ENCODE results near the gene GDPD3. TPM values are rescaled to one million over a fixed set of nuclear protein-coding genes. Genes with fewer than 3 reads are reported as not detected.

The GDPD3 gene
- total and polyA plus RNA-seq, 2 of the 13 experiments (the other 11 are each of a cell fraction or from before 2014, with no cell fraction given): 18.7 to 20.6 TPM

- TF ChIP-seq FOXP4 (CRISPR knock-in tag; IDR thresholded peaks at IDR 0.05): peak; percentile 92
- TF ChIP-seq HOMEZ (CRISPR knock-in tag; IDR thresholded peaks at IDR 0.05; ENCODE audit: low read depth): 0 out of 2 replicates have a peak, but pooled peaks have one; percentile 33
- no peak for TF ChIP-seq ARID2 (CRISPR knock-in tag; IDR thresholded peaks at IDR 0.05; ENCODE audit: borderline replicate concordance)
- no peak for TF ChIP-seq ZNF672 (CRISPR knock-in tag; IDR thresholded peaks at IDR 0.05)
- peak; percentile 58 for TF ChIP-seq MED1 (CRISPR knock-in tag; IDR thresholded peaks at IDR 0.05)
- TF ChIP-seq BRD4 (CRISPR knock-in tag; IDR thresholded peaks at IDR 0.05): 0 out of 2 replicates have a peak, but pooled peaks have one; percentile 36
- 0 out of 2 replicates have a peak, but pooled peaks have one; percentile 18 for TF ChIP-seq FOSL2 (CRISPR knock-in tag; IDR thresholded peaks at IDR 0.05)
- TF ChIP-seq DRAP1 (CRISPR knock-in tag; IDR thresholded peaks at IDR 0.05): 0 out of 2 replicates have a peak, but pooled peaks have one; percentile 11
- TF ChIP-seq KLF16 (CRISPR knock-in tag; IDR thresholded peaks at IDR 0.05): peak in 1 of 2 experiments; percentile 65; a peak in 1 of 4 replicates
- TF ChIP-seq ZNF619 (CRISPR knock-in tag; IDR thresholded peaks at IDR 0.05): peak; percentile 66; the same call in 1 of the 2 replicates
- peak; percentile 41 for TF ChIP-seq TEAD3 (CRISPR knock-in tag; optimal IDR thresholded peaks at IDR 0.05; ENCODE audit: borderline replicate concordance)
- peak; percentile 17; the same call in 1 of the 2 replicates for TF ChIP-seq HOXA3 (CRISPR knock-in tag; IDR thresholded peaks at IDR 0.05)
- peak; percentile 59 for TF ChIP-seq SAP130 (CRISPR knock-in tag; IDR thresholded peaks at IDR 0.05; ENCODE audit: low read depth)
- peak; percentile 24; the same call in 1 of the 2 replicates for TF ChIP-seq HNF4G (IDR thresholded peaks at IDR 0.05; ENCODE audit: borderline replicate concordance, low read depth, low read length)
- TF ChIP-seq HNF4G (CRISPR knock-in tag; IDR thresholded peaks at IDR 0.05; ENCODE audit: borderline replicate concordance, low read depth): no peak
- 0 out of 2 replicates have a peak, but pooled peaks have one; percentile 19 for TF ChIP-seq SIX1 (CRISPR knock-in tag; IDR thresholded peaks at IDR 0.05; ENCODE audit: borderline replicate concordance)
- TF ChIP-seq ZNF792 (CRISPR knock-in tag; IDR thresholded peaks at IDR 0.05): no peak
- TF ChIP-seq FOXP1 (IDR thresholded peaks at IDR 0.05): peak; percentile 53; the same call in 1 of the 2 replicates
- TF ChIP-seq FOXP1 (CRISPR knock-in tag; IDR thresholded peaks at IDR 0.05): peak; percentile 70
- TF ChIP-seq ZNF580 (CRISPR knock-in tag; IDR thresholded peaks at IDR 0.05; ENCODE audit: borderline replicate concordance, low read depth): peak; percentile 41; the same call in 1 of the 2 replicates
- no peak for TF ChIP-seq TBP (CRISPR knock-in tag; IDR thresholded peaks at IDR 0.05)
- TF ChIP-seq PRDM15 (CRISPR knock-in tag; IDR thresholded peaks at IDR 0.05): no peak
- peak; percentile 38; the same call in 1 of the 2 replicates for TF ChIP-seq HDAC2 (CRISPR knock-in tag; IDR thresholded peaks at IDR 0.05)
- peak; percentile 54; the same call in 1 of the 2 replicates for TF ChIP-seq MIER3 (CRISPR knock-in tag; IDR thresholded peaks at IDR 0.05; ENCODE audit: borderline replicate concordance)
Observed at GRCh38 chr16:30142672-30143346, 29.5 kb upstream of the GDPD3 start (continued).

All from HepG2 (cell line).